ENCODE results near the gene WIPF3.

The WIPF3 gene

DNA sequence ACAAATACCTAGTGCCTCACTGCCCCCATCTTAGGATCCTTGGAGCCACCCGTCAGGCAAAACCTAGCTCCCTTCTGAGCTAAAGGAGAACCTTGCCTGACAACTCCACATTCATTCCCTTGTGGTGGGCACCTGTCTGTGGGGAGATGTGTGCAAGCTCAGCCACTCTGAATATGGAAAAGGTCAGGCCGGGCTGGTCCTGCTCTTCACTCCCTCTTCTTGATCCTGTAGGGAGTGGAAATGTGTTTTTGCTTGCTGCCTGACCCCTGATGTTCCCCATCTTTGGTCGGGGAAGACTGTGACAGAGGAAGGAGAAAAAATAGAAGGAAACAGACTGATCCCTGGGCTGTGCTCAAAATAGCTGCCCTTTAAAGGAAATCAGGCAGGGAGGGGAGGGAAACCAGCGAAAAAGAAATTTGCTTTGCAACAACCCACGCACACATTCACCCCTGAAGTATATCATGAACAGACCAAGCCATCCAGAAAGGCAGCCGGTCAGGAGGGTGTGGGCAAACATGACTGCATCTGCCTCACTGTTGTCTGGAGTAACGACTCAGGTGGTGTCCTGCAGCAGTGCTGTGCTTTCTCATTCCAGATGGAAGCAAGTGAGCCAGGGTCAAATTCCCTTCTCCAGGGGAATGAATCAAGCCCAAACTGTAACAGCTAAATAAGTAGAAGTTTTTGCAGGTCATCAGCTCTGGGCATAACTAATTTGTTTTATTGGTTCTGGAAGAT lies 109.3 kb downstream of the WIPF3 start:
- DNase-seq (ENCODE audit: low read depth), result no peak

DNA sequence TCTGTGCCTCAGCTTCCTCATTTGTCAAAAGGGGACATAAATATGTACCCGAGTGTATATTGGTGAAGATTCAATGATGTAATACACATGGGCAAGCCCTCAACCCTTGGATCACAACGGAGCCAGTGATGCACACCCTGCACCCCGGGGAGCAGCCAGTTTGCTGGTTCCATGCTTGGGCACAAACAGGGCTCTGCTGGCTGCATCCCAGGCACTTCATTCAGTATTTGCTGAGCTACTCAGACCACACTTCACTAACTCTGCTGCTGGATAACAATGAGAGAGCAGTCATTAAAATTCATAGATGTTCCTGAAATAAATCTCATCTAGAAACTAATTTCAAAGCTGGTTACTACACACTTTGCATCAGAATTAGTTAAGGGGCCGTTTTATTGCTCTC lies 111.3 kb downstream of the WIPF3 start:
- DNase-seq (ENCODE audit: low read depth), result no peak

DNA sequence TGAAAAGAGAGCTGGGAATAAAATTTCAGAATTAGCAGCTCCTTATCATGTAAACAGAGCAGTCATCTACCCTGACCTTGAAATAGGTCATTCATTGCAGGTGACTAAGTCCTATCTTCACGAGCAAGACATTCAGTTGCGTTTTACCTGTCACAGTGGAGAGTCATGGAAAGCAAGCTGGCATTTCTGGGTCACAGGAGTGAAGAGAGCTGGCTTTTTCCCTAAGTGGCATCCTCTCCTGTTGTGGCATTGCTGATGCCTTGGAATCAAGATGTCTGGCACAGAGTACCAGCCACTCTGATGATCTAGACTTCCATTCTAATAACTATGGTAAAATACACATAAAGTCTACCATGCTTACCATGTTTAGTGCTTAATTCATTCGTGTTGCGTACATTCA lies 112.5 kb downstream of the WIPF3 start:
- DNase-seq (ENCODE audit: low read depth), result no peak

DNA sequence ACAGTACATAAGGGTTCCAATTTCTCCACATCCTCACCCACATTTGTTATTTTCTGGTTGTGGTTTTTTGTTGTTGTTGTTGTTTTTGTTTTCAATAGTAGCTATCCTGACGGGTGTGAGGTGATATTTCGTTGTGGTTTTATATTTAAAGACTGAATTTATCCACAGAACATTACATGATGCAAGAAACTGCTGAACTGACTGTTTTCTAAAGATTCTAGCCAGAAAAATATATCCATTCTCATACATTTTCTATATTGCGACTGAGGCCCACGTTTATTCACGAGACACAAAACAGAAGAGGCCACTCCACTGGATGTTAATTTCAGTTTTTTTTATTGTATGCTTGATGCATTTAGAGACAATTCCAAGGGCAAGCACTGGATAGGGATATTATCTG lies 113.5 kb downstream of the WIPF3 start:
- no peak for DNase-seq (ENCODE audit: low read depth)

DNA sequence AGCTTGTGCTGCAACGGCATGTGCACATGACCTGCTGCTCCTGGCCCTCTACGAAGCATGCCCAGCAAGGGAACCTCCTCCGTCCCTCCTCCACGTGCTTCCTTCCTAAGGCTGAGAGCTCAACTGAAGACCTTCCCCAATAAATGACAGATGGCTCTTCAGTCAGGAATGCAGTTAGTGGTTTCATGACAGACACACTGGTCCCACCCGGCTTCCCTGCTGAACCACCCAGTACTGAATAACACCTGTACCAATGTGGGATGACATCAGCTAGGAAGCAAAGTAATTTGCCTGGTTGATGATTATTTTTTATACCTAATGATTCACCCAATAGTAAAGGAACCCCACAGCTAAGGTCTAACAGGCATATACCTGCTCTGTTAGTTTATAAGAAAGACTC lies 114.2 kb downstream of the WIPF3 start:
- no peak for DNase-seq (ENCODE audit: low read depth)

DNA sequence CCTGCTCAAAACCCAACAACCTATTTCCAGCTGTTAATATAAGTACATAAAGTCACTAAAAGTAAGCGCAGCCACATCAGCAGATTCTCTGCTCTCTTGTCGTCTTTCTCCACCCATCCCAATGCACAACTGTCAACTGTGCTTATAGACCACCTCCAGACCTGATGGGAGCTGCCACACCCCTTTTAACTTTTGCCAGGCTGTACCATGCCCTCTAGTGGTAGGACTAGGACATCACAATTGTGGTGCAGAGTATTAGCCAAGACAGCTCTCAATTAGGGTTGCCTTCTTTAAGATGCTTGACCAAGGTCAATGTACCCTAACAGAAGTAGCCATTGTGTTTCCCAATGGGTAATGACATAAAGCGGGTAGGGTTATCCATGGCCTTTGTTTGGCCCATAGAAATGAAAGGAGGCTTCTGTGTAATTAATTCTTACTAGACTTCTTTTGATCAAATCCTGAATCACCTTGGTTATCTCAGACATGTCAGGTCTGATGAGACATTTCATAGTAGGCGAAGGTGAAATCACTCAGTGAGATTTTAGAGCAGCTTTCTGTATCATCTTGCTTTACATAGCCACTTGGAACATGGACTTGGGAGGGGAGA lies 115.2 kb downstream of the WIPF3 start:
- DNase-seq (ENCODE audit: low read depth), result peak; percentile 15

DNA sequence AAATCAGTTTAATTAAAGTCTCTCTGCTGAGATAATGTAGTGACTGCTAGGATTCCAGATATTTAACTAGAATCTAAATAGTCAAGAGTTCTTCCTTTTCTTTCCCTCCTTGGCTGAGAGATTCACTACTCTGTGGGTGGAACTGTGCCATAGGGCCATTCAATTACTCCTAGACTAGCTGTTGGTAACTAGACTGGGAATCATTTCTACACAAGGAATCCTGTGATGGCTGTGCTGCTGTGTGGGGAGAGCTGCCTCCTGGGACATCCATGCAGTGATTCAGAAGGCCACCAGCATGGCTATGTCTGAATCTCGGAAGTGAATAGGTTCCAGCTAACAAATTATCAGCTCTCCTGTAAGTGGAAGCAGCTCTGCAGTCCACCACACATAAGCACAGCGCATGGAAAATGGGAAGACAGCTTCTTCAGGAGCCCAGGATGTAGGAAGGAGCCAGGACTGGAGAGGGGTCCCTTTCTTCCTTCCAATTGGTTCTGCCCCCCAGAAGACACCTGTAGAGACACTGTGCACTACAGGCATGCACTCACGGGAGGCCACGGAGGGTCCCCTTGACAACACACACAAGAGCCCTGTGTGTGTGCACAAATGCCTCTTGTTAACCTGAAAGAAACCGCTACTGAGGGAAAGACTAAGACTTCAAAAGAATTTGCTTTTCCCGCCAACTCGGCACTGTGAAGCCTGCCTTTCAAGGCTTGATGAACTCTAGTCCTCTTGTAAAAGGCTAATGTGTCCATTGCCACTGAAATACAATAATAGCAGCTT lies 116.8 kb downstream of the WIPF3 start:
- no peak for DNase-seq (ENCODE audit: low read depth)

DNA sequence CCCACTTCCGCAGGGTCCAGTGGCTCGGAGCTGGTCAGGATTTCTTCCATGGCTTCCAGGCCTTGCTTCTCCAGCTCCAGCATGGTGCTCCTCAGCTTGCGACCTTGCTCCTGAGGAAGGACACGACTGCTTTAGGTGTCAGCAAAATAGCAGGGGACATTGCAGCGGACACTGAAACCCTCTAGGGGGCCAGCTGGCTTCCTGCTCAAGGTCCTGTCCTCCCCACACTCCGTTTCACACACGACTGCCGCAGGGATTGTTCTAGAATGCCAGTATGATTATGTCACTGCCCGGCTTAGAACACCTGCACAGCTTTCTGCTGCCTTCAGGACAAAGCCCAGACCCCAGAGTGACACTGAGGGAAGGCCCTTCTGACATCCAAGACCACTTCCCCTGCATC lies 117.7 kb downstream of the WIPF3 start:
- DNase-seq (ENCODE audit: low read depth), result no peak

DNA sequence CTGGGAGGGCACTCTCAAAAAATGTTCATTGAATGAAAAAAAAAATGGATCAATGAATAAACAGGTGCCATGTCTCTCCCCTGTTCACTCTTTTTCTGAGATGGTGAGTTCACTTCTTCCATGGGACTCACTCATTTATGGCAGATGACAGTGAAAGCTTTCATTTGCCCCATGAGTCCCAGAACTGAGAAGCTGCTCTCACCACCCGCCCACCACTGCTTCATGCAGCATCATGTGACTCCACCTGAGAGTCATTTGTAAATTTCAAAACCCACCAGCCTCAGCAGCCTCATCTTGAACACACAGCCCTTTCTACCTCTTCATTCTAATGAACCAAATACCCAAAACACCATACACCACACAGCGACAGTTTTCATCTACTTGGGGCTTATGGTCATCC lies 118.4 kb downstream of the WIPF3 start:
- no peak for DNase-seq (ENCODE audit: low read depth)

DNA sequence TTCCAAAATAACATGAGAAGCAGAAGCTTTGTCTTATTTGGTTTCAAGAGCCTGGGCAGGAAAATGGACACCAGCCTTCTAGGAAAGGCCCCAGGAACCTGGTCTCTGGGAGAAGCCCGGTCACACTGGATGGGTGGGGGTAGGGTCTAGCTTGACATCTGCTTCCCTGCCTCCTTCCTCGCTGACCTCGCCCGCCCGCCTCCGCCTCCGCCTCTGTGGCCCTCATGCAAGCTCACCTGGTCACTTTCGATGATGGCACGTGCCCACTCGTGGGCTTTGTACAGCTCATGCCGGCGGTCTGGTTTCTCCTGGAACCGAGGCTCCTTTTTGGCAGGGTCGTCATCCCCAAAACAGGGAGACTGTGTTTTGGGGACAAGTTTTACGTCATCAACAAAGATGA lies 119.9 kb downstream of the WIPF3 start:
- no peak for DNase-seq (ENCODE audit: low read depth)

DNA sequence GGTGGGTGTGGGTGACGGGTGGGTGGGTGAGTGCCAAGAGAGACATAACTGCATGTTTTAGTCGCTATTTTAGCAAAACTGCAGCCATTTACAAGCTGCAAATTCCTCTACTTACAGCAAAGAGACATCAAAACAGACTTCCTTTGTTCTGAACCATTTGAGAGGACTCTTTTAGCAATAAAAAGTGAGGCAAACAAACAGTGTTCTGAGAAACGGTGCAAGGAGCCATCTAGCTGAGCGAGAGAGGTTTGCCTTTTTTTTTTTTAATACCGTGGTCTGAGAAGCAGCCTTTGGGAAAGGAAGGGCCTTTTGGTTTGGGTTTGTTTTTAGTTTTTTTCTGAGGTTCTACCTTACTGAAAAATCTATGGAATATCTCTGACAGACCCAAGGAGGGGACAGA lies 120.4 kb downstream of the WIPF3 start:
- DNase-seq (ENCODE audit: low read depth), result no peak

DNA sequence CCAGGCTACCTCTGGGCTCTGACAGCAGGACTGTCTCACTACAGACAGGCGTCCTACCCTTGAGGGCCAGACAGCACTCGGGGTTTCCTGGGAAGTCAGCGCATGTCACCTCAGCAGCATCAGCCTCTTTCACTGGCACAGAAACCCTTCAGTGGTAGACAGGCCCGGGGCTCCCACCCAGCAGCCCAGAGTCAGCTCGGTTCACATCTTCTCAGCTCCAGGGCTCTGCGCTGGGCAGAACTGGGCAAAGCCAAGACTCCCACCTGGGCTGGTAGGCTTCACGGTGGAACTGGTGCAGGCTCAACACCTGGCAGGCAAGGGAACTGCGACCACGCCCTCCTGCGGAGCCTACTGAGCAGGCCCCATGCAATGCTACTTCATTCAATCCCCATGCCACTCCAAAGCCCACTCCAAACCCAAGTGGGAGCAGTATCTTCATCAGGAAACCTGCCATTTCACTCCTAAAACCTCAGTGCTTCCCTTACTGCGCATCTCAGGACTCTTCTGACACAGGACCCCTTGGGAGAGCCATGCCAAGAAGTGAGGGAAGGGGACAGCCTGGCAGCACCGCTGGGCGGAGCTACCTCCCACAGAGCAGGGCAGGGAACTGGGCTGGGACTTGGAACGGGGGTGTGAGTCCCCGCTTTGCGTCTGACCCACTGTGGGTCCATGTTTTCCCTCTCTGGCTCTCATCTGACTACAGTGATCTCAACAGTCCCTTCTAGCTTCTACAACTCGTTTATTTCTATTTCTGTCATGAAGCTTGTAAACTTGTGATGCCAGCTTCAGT lies 122.9 kb downstream of the WIPF3 start:
- DNase-seq (ENCODE audit: low read depth), result no peak

DNA sequence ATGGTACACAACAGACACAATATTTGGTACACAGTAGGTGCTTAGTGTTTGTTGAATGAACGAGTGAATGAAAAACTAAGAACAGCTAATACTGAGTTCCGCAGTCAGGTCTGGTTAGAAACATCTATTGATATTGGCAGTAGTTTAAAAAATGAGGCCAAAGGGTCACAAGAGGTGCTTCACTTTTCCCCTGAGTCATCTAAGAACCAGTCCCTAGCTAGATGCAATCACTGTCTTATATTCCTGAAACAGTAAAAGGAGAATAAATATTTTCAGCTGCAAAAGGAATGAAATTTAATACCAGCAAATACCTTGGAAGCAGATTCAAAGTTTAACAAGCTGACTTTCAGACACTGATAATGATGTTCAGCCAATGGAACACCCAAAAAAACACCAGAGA lies 128.8 kb downstream of the WIPF3 start:
- no peak for DNase-seq (ENCODE audit: low read depth)

DNA sequence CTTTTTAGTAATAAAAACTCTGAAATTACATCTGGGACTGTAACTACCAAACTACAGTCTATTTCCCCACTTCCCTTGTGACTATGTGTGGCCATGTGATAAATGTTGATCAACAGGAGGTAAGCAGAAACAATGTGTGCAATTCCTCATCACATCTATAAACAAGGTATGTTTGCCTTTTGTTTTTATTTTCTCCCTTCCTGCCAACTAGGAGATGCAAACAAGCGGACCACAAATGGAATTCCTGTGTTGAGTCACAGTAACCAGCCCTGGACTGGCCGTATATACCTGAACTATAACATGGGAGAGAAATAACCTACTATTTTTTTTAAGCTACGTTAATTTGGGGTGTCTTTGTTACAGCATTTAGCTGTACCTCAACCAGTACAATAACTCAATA lies 130.8 kb downstream of the WIPF3 start:
- DNase-seq (ENCODE audit: low read depth), result no peak

DNA sequence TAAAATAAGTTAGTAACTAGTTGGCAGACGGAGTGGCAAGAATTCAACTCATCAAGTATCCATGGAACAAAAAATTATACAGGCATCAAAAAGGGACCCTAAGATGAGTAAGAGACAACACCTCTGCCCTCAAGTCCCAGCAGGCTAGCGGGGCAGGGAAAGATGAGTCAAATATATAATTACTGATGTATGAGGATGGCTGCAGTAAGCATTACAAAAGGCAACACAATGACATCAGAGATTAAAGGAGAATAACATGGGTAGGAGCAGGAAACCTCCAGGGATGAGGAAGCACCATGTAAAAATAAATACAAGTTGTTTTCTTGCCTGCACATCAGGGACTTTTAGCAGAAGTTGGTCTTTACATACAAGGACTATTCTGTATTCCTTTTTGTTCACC lies 133.9 kb downstream of the WIPF3 start:
- DNase-seq (ENCODE audit: low read depth), result no peak

DNA sequence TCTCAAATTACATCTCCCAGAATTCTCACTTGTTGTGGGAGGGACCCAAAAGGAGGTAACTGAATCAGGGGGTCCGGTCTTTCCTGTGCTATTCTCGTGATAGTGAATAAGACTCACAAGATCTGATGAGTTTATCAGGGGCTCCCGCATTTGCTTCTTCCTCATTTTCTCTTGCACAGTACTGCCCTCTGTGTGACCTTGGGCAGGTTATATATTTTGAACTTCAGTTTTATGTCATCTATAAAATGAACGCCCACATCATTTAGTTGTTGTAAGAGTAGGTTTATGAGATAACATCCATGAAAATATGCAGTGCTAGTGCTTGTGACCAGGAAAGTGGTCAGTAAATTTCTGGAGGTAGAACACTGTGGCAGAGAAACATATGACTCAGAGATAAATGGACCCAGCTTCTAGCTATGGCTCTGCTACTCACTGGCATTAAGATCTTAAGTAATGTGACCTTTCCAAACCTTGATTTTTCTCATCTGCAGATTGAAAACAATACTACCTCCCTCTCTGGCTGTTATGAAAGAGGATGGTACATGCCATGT lies 139.0 kb downstream of the WIPF3 start:
- DNase-seq (ENCODE audit: low read depth), result no peak

DNA sequence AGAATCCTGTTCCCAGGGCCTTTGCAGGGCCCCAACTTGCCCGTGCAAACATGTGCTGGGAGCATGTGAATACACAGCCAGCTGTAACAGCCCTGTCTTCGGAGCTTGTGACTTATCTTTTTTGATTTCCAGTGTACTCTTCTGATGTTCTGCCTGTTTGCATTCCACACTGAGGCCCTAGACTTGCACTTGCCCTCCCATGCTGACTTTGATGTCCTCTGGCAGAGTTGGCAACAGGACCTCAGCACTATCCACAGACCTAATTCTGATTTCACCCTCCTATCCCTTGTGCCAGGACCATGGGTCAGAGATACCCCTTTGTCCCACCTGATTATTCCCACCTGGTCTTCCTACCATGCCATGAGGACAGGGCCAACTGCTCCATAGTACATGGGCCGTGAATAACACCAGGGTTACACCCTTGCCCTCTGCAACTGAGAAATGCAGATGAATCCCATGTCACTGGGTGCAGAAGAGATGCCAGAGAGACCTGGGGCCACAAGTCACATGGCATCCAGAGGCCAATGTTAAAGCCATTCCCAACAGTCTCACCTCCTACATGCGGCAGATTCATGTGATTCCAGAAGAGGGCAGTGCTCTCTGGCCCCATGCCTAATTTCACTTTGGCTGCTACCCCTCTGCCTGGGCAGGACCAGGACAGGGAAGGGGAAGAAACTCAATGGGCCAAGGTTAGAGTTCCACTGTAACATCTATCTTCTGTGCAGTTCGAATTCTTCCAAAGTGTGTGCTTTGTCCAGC lies 140.3 kb downstream of the WIPF3 start:
- DNase-seq (ENCODE audit: low read depth), result no peak

DNA sequence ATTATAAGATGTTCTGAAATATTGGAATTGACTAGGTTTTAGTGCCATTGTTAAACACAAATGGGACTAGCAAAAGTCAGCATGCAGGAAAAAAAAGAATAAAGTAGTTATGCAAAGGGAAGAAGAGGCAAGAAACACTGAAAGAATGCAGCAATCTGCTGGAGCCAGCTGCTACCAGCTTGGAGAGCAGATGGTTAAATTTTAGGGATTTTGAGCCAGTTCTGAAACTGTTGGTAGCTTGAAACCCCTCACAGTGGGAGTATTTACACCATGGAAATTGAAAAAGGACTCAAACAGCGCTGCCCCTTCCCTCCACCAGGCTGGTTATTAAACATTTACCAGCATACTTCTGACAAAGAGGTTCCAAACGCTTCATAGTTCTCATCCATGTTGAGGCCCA lies 142.3 kb downstream of the WIPF3 start:
- DNase-seq (ENCODE audit: low read depth), result no peak

DNA sequence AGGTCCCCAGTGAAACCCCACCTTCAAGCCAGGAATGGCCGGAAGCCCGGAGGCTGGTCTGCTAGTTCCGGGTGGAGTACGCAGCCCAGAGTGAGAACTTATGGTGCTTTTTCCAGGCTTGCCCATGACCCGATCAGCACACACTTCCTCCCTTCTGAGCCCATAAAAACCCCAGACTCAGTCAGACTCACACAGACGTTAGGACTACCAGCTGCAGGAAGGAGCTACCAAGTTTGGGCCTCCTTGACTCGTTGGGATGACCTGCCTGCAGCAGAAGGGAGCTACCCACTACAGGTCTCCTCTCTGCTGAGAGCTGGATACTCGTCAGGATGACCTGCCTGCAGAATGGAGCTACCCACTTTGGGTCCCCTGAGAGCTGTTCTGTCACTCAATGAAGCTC lies 144.2 kb downstream of the WIPF3 start:
- DNase-seq (ENCODE audit: low read depth), result no peak

DNA sequence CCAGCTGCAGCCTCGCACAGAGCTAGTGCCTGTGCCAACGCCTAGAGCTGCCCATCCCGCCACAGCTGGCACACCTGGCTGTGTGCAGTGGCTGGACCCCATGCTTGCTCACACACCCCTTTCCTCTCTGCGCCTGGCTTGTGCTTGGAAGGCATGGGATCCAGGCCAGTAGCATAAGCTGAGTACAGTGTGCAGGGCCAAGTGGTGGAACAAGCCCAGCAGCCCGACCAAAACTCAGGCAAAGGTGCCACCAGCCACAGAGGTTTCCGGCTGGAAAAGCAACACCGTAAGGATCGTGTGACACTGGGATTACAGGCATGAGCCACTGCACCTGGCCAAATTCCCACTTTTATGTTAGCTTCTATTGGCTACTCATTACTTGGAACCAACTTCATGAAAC lies 144.9 kb downstream of the WIPF3 start:
- no peak for DNase-seq (ENCODE audit: low read depth)

DNA sequence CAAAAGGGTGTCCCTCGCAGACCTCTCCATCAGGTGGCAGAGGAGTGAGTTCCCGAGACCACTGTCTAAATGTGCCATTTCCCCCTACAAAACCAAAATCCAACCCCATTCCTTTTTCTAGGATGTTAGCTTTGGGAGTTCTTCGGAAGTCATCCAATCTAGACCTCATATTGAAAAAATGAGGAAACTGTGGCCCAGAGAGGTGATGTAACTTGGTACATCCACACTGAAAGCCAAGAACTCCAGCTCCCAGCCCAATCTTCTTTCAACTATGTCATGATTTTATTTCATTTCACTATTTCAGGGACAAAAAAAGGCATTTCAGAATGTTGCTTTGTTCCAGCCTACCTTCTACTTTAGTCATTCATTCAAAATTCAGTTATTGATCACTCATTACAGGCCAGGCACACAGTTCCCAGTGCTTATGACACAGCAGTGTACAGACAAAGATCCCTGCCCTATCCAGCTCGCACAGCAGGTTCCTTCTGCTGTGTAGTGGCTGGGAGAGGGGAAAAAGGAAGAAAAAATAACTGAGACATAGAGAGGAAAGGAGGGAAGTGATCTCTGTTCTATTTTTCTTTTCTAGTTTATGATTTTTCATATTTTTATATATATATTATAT lies 147.5 kb downstream of the WIPF3 start:
- DNase-seq (ENCODE audit: low read depth), result no peak

All from T follicular helper cell (primary cell).